ENCODE data around the gene ALDH1A1.
"Not testable (repeated sequence)": the region's sequence is repeated elsewhere in the genome, so short reads cannot be mapped to it uniquely, and the experiment has no call there.

ALDH1A1 gene

DNA sequence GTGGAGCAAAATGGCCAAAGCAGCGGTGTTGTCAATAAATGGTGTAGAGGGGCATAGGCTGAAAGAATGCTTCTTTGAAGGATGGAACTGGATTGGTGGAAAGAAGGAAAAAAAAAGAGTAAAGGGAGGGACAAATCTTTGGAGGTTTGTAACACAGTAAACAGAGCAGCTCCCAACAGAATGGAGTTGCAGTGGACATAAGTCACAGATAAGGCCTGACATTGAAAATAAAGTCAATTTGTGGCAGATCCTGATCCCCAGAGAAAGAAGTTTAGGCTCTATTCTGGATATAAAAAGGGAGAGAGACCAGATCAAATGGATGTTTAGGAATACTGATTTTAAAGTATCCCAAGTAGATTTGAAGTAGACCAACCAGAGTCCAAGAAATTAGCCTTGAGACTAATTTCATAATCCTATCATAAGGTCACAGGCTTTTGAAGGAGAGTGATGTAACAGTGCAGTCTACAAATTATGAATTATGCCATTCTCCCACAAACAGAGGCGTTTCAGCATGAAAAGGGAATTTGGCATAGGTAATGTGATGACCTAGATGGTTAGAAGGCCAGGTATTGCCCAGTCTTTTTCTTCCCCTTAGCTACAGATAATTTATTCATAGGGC is 8.9 kb downstream of the ALDH1A1 start:
- DNase-seq (ENCODE audit: low read depth in 2 of 2), result no peak

DNA sequence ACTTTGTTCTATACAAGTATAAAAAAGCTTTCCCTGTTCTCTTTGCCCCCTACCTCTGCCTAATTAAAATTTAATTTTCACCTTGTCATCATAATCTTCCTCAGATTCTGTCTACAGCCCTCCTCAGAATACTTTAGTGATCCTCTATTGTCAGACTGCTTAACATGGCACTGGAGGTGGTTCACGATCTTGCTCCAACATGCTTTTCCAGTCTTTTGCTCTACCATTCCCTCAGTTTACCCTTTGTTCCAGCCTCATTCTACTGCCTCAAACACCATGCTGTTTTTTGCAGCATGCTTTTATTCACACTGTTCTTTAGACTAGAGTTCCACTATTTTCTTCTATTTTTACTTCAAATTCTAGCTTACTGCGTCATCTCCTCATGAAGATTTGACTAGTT is 10.4 kb downstream of the ALDH1A1 start:
- no peak for DNase-seq (ENCODE audit: low read depth in 2 of 2)

DNA sequence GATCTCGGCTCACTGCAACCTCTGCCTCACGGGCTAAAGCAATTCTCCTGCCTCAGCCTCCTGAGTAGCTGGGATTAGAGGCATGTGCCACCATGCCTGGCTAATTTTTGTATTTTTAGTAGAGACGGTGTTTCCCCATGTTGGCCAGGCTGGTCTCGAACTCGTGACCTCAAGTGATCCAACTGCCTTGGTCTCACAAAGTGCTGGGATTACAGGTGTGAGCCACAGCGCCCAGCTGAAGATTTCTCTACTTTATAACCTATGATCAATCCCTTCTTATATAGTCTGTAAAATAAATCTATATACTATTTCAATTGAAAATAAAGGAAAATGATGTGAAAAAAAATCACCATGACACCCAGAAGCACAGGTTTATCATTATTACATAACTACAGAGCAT is 13.3 kb downstream of the ALDH1A1 start:
- not testable (repeated sequence) for DNase-seq (ENCODE audit: low read depth in 2 of 2)

DNA sequence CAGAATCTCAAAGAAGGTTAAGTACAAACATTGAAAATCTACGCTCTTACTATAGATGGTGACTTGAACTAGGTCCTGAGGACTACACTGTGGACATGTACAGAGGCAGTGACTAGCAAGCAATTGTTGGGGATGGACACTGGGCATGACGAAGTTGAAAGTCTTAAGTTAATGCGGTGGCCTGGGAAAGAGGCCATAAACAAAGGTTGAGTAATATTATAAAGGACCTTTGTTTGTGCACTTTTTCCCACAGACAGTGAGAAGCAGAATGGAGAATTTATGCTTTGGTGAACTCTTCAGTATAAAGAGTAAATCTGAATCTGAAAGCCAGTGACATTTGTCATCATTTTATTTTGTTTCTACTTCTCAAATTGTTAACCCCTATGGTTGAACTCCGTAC is 15.3 kb downstream of the ALDH1A1 start:
- no peak for DNase-seq (ENCODE audit: low read depth in 2 of 2)

DNA sequence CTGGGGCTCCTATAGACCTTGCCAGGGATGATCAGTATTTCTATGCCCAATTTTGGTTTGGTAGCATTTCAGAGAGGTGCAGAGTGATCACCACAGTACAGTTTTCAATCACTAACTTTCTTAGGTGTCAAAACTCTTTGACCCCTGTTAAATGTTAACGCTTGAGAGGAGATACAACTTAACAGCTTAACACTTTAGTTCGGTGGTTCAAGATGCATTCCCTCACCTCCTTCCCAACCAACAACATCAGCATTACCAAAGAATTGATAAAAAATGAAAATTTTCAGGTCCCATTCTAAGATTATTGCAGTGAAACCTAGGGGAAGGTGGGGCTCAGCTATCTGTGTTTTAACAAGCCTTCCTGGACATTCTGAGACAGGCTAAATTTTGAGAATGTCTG is 16.2 kb downstream of the ALDH1A1 start:
- DNase-seq (ENCODE audit: low read depth in 2 of 2), result no peak

DNA sequence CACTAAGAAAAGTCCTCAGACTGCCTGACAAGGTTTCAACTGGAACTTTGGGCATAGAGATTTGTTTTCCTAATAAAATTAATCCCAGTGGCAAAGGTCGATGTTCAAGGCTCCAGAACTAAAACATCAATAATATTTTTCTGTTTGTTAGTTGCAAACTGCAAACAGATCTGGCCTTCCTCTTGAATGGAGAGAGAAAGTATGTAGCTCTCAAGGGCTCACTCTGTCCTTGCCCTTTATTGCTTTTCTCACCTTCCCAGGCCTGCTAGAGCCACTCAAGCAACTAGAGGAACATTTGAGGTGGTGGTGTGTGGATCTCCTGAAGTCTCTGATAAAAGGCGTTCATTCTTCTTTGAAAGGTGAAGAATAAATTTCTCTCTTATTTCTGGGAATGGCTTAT is 16.6 kb downstream of the ALDH1A1 start:
- no peak for DNase-seq (ENCODE audit: low read depth in 2 of 2)

DNA sequence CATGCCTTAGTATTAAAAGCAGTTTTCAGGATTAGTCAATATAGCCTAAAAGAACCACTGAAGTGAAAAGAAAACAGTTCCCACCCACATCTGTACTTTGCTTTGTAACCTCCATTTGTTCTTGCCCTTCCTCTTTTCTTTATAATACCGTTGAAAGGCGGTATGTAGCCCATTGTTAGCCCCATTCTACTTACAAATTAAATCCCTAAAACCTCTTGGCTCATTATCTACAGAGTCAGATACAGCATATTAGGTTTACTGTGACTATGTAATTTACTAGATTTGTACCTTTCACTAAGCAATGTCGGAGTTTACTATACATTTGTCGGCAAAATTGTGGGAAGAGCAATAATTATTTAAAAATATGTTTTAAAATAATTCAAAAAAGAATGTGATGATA is 17.3 kb downstream of the ALDH1A1 start:
- DNase-seq (ENCODE audit: low read depth in 2 of 2), result no peak

DNA sequence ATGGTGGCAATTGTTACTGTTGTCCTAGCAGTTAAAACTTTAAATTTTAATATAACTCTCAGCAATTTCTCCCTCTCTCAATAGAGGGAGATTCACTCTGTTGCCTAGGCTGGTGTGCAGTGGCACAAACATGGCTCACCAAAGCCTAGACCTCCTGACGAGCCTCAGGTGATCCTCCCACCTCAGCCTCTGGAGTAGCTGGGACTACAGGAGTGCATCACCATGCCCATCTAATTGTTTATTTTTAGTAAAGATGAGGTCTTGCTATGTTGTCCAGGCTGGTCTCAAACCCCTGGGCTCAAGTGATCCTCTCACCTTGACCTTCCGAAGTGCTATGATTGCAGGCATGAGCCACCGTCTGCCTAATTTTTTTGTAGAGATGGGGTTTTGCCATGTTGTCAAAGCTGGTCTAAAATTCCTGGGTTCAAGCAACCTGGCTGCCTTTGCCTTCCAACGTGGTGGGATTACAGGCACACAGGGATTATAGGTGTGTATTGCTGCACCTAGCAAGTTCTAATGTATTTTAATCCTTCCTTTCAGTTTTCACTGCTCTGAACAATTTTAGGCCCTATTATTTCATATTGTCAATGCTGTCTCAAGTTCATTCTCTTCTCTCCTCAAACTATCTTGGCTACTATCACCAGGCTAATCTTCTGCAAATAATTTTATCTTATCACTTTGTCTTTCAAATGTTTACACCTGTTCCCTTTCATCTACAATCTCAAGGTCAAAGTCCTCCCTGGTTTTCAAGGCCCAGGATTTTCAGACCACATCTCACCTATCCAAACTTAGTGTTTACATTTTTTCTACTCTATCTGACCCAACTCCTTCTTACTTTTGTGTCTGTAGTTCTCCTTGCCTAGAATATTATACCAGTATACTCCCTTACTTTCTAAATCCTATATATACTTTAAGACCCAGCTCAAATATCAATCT is 18.9 kb downstream of the ALDH1A1 start:
- no peak for DNase-seq (ENCODE audit: low read depth in 2 of 2)

DNA sequence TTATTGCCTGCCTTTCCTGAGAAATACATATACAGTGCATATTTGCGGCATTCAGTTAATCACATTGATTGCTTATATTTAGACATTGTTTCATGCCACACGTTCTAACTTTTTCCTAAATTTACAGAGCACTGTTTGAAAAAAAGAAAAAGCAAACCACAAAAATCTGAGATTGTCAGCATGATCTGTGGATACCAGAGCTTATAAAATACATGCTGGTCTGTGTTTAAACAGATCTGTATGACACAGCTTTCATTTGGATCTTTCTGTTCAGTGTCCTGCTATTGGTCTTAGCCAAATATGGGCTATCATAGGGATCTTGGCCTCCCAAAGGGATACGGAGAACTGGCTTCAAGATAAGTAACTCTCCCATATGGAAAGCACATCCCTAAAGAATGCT is 20.2 kb downstream of the ALDH1A1 start:
- peak; percentile 73 to 76 for DNase-seq (ENCODE audit: low read depth in 2 of 2)

DNA sequence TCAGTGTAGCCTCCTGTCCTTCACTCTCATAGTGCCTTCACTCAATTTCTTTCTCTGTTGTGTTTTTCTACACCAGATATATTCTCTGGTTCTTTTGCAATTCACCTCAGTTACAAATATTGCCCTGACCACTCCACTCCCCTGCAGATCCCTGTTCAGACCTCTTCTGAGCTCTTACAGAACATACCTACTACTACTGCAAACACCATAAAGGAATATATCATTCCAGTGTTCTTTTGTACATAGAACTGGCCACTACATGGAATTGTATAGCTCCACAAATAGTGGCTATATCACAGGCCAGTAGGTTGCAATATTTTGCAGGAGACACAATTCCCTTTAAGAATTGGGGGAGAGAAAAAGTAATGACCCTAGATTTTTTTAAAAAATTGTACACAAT is 21.0 kb downstream of the ALDH1A1 start:
- DNase-seq (ENCODE audit: low read depth in 2 of 2), result no peak

DNA sequence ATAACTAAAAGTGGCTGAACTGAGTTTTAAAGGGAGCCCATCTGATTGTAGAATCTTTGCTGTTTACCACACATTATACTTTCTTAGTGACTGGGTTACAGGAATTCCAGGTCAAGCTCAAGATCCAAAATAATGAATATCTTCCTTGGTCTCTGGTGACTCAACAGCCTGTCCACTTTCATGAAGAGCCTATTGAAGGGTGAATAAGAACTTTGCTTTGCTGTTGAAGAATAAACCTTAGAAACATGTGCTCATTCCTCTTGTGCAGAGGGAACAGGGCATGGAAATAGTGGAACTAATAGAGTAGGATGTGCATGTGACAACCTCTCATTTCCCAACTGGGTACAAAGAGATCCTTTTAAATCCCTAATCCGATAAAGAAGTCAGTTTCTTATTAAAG is 21.4 kb downstream of the ALDH1A1 start:
- no peak for DNase-seq (ENCODE audit: low read depth in 2 of 2)

DNA sequence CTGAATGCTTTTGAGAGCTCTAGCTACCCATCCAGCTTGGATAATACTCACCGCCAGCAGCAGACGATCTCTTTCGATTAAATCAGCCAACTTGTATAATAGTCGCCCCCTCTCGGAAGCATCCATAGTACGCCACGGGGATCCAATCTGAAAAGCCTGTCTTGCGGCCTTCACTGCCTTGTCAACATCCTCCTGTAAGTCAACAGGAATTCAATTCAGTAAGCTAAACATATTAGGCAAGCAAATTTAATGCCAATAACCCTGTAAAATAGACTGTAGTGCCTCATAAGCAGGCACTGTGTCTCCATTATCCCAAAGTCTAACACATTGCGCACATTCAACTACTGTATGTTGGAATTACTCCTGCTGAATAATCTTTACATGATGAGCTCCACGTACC is 22.0 kb downstream of the ALDH1A1 start:
- no peak for DNase-seq (ENCODE audit: low read depth in 2 of 2)

DNA sequence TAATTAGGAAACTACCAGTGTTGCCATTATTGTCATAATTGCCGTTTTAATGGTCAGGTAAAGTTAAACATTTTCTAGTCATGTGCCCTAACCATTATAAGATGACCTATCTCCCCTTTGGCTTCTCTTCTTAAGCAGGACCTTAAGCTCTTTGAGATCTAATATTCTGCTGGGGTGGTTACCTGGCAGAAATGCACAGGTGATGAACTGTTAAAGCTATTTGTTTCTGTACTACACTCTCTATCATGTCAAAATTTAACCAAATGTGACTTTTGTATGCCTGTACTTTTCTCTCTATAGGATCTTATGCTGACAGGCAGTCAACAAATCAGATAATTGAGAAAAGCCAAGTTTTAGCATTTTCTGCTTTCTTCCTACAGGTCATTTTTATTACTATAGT is 23.3 kb downstream of the ALDH1A1 start:
- DNase-seq (ENCODE audit: low read depth in 2 of 2), result no peak

DNA sequence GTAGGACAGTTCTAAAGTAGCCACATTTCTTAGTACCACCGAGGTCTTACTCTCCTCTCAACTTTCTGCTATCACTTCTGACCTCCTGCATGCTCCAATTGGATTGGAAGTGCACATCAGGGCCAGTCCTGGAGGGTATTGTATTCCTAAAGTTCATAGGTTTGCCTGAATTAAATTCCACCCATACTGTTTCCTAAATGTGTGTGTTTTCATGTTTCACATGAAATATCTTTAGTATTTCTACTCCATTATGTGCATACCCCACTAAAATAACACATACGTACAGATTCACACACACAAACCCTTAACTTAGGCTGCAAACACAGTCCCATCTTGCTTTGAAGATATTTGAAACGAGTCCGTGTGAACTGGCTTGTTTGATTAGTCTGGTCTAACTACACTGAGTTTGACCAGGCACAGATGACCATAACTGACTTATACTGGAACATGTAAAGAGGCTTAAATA is 24.8 kb downstream of the ALDH1A1 start:
- DNase-seq (ENCODE audit: low read depth in 2 of 2), result no peak

DNA sequence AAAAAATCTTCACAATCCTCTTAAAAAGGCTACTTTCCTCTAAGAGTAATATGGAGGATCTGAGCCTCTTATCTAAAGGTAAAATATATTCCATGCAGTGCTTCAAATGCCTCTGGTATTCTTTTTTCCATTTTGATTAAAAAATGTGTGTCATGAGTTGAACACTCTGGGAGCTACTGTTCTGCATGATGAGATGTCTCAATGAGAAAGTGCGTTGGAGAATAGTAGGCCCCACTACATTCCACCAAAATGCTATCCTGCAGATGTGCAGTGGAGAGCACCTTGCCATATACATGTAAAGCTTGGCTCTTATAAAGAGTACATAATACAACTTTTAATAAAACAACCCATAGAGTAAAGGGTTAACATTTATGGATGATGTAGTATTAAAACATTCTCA is 26.3 kb downstream of the ALDH1A1 start:
- no peak for DNase-seq (ENCODE audit: low read depth in 2 of 2)

DNA sequence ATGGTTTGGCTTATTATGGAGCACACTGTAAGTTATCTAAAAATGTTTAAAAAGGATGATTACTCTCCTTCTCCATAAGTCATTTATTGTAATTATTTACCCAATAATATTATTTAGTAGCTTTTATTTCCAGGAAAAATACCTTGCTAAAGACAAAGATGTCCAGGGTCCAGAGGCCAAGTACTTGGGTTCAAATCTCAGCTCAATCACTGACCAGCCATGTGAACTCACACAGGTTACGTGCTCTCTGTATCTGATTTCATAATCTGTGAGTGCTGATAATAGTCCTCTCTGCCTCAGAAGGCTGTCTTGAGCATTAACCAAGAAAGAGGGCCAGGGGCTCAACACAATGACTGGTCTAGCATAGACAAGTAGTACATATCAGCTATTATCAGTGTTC is 27.0 kb downstream of the ALDH1A1 start:
- no peak for DNase-seq (ENCODE audit: low read depth in 2 of 2)

DNA sequence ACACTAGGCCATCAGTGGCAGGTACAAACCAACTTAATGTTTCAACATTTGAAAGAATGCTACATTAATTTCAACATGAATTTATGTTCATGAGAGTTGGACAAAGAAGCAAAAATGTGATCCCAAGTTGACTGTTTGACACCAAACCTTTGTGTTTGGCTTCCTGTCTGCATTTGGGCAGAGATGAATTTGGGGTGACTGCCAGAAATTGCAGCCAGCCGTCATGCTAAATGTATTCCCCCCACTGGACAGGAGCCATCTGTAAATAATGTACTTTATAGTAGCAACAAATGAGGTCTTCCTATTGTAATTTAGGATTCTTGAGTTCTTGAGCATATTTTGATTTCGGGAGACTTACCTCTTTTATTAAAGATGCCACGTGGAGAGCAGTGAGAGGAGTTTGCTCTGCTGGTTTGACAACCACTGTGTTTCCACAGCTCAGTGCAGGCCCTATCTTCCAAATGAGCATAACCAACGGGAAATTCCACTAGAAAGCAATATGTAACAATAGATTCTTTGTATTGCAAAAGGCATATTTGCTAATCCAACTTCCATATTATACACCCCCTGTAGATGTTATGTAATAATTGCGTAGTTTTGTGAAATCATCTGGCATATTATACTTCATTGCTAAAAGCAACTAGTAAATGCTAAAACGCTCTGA is 27.6 kb downstream of the ALDH1A1 start:
- DNase-seq (ENCODE audit: low read depth in 2 of 2), result no peak

DNA sequence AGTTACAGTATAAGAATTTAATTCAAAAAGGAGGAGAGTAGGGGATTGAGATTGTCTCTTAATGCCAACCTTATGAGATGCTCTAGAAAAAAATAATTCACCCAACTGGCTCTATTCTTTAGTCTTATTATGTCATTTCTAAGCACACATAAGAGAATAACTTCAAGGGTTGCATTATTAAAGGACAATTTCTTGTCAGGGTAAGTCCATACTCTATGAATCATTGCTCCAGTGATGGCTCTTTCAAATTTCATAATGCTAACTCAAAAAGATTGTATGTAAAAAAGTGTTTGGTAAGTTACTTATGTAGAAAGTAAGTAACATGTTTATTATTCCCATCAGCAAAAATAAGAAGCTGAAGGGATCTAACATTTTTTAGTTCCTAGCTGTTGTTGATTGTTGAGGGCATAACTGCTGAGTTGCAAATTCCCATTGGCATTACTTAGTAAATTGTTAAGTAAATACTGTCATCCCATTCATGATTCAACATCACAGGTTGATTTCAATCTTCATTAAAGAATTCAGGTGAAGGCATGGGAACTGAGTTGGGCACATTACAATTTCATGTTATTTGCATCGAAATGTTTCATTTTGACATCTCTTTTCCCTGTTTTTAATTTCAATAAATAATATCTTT is 28.6 kb downstream of the ALDH1A1 start:
- no peak for DNase-seq (ENCODE audit: low read depth in 2 of 2)

DNA sequence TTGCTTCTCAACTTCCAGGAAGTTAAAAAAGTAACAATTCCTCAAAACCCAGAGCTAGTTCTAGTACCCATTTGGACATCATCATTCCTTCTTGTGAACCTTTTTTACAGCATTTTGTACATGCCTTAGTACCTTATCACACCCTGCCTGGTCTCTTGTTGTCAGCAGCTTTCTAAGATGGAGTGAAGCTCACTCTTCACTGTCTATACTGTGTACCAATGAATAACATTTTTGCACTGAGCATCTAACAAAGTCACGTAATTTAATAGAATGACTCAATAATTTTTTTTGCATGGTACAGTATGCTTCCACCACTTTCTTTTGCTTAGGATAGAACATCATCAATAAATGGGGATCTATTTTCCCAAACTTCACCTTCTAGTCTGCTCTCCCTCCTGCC is 29.8 kb downstream of the ALDH1A1 start:
- no peak for DNase-seq (ENCODE audit: low read depth in 2 of 2)

DNA sequence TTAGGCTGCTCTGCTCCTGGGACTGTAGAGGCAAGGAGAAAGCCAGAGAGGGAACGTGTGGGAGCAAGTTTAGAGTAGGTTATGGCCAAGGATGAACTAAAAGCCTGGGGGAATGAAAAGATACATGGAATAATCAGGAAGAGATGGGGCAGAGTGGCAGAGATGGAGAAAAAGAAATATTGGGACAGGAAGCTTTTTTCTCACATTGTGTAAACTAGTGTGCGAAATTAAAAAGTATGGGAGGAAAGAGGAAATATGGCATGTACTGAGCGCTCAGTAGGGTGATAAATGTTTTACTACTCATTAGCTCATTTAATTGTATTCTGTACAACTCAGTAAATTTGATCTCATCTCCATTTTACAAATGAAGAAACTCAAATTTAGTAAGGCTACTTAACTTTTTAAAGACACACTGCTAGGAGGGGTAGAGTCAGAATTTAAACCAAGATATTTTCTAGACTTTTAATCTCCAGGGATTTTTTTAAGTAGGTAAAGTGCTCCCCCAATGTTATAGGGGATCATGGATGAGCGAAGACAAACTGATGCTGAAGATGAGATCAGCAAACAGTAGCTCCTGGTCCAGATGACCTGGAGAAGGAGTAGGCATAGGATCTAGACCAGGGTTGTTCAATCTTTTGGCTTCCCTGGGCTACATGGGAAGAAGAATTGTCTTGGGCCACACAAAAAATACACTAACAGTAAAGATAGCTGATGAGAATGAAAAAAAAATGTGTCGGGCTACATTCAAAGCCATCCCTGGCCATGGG is 30.8 kb downstream of the ALDH1A1 start:
- DNase-seq (ENCODE audit: low read depth in 2 of 2), result no peak

DNA sequence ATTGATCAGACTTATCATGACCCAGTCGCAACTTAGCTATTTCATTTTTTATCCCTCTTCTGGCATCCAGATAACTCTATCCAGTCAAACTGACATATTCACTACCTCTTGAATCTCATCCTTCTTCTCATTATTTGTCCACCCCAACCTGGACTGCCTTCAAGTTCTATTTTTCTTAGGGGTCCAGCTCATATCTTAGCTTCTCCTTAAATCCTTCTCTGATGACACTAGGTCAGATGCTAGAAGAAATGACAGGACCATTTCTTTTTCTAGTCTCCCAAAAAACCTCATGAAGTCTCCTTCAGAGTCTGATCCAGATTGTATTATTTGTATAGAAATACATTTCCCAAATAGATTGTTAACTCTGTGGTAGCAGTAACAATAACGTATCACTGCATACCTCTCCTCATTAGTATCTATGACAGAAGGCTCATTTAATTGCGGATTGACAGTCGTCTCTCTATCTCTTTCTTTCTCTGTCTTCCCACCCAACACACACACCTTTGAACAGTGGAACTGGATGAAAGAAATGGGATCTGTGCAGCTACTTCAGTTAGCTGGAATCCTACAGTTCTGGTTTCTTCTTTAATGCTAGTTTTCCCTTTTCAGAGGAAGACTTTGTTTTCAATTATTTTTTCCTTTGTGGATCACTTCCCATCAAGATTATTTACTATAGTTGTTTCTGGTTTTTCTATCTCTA is 33.5 kb downstream of the ALDH1A1 start:
- DNase-seq (ENCODE audit: low read depth in 2 of 2), result no peak

All from fibroblast of skin of left quadriceps (primary cell).